Neural cell (in vitro differentiated cells): ENCODE measurements around the gene WASF1. TPM values are rescaled to one million over a fixed set of nuclear protein-coding genes. Genes with fewer than 3 reads are reported as not detected.

Experiments
- H2AFZ ChIP-seq: fragments of 200-600, 300-800 bp; sonication (generic), shearing (Covaris generic); 2 replicates; pipeline ENCODE4 v1.6.0; 2014; ENCODE audit warnings: low read depth, mild to moderate bottlenecking, antibody characterized with exemption, low read length, moderate library complexity
- H3F3A ChIP-seq: fragments of 200-600 bp; shearing (Covaris generic); 2 replicates; pipeline ENCODE4 v1.6.1; 2016; ENCODE audit warnings: mild to moderate bottlenecking, moderate library complexity, mixed read lengths, antibody characterized with exemption, low read length; ENCODE audit not compliant: insufficient read depth, poor library complexity, severe bottlenecking
- H3K27ac ChIP-seq: fragments of 200-600, 300-800 bp; sonication (generic), shearing (Covaris generic); 2 replicates; pipeline ENCODE4 v1.5.1; 2014; ENCODE audit warnings: mild to moderate bottlenecking, low read length, moderate library complexity
- H3K27me3 ChIP-seq: fragments of 300-800, 200-600 bp; sonication (generic), shearing (Covaris generic); 2 replicates; pipeline ENCODE4 v1.6.0; 2014; ENCODE audit warnings: mild to moderate bottlenecking, low read depth, low read length, moderate library complexity; ENCODE audit not compliant: insufficient read depth
- H3K36me3 ChIP-seq: fragments of 300-800, 200-600 bp; sonication (generic), shearing (Covaris generic); 2 replicates; pipeline ENCODE4 v1.5.1; 2014; ENCODE audit warnings: mild to moderate bottlenecking, antibody characterized with exemption, low read length, moderate library complexity; ENCODE audit not compliant: insufficient read depth
- H3K4me2 ChIP-seq: fragments of 300-800, 200-600 bp; sonication (generic), shearing (Covaris generic); 2 replicates; pipeline ENCODE4 v1.6.0; 2014; ENCODE audit warnings: mild to moderate bottlenecking, low read length
- H3K4me3 ChIP-seq: fragments of 300-800, 200-600 bp; sonication (generic), shearing (Covaris generic); 2 replicates; pipeline ENCODE4 v1.5.1; 2014; ENCODE audit warnings: mild to moderate bottlenecking, low read length, moderate library complexity
- H3K79me2 ChIP-seq: fragments of 200-600 bp; shearing (Covaris generic); replicated peaks from 2 replicates; pipeline ENCODE4 v1.6.0; 2014; ENCODE audit warnings: mild to moderate bottlenecking, low read length, moderate library complexity; ENCODE audit not compliant: insufficient read depth
- H3K9ac ChIP-seq: fragments of 300-800, 200-600 bp; sonication (generic), shearing (Covaris generic); 2 replicates; pipeline ENCODE4 v1.6.1; 2016; ENCODE audit warnings: mild to moderate bottlenecking, low read length, mixed read lengths
- H3K9me2 ChIP-seq: fragments of 200-600 bp; shearing (Covaris generic); 2 replicates; pipeline ENCODE4 v1.6.1; 2016; ENCODE audit warnings: mild to moderate bottlenecking, low read length, mixed read lengths; ENCODE audit not compliant: insufficient read depth
- H3K9me3 ChIP-seq: fragments of 200-600, 300-800 bp; sonication (generic), shearing (Covaris generic); 2 replicates; pipeline ENCODE4 v1.6.1; 2016; ENCODE audit warnings: mild to moderate bottlenecking, mixed run types, low read length, moderate library complexity, mixed read lengths
- H4K20me1 ChIP-seq: fragments of 200-600 bp; shearing (Covaris generic); 2 replicates; pipeline ENCODE4 v1.6.1; 2016; ENCODE audit warnings: mild to moderate bottlenecking, mixed run types; ENCODE audit not compliant: insufficient read depth
- EP300 ChIP-seq: fragments of 450-650 bp; conservative IDR thresholded peaks from 2 replicates; pipeline ENCODE4 v1.6.1; 2014; ENCODE audit warnings: antibody characterized with exemption, mild to moderate bottlenecking, moderate library complexity; ENCODE audit not compliant: poor library complexity, severe bottlenecking
- EZH2 ChIP-seq: fragments of 200-600, 300-800 bp; shearing (Covaris generic), sonication (generic); IDR thresholded peaks from 2 replicates; pipeline ENCODE4 v1.6.1; 2014; ENCODE audit warnings: antibody characterized with exemption, low read length, borderline replicate concordance, mild to moderate bottlenecking; ENCODE audit not compliant: insufficient read depth, poor library complexity, severe bottlenecking
- MXI1 ChIP-seq: fragments of 450-650 bp; conservative IDR thresholded peaks from 2 replicates; pipeline ENCODE4 v1.6.1; 2014; ENCODE audit warnings: antibody characterized with exemption, mild to moderate bottlenecking; ENCODE audit not compliant: poor library complexity, severe bottlenecking
- POLR2AphosphoS5 ChIP-seq: IDR thresholded peaks from 2 replicates; pipeline ENCODE4 v1.6.1; 2012
- RAD21 ChIP-seq: fragments of 450-650 bp; conservative IDR thresholded peaks from 2 replicates; pipeline ENCODE4 v1.6.1; 2014; ENCODE audit warnings: antibody characterized with exemption, mild to moderate bottlenecking, moderate library complexity
- SMC3 ChIP-seq: fragments of 450-650 bp; conservative IDR thresholded peaks from 2 replicates; pipeline ENCODE4 v1.6.1; 2014; ENCODE audit warnings: antibody characterized with exemption, mild to moderate bottlenecking, moderate library complexity; ENCODE audit not compliant: poor library complexity
- TAF1 ChIP-seq: IDR thresholded peaks from 2 replicates; pipeline ENCODE4 v1.6.1; 2012; ENCODE audit warnings: low read depth
- polyA plus RNA-seq: library from polyadenylated mRNA; depleted of rRNA; stranded (reverse); fragments of >200 nt; gene quantifications from 2 replicates; pipeline ENCODE4 v1.2.3, GENCODE V29; 2014
- TF ChIP-seq, protein P1 (sequence below): fragments of 450-650 bp; IDR thresholded peaks from 2 replicates; pipeline ENCODE4 v1.5.1; 2014; ENCODE audit warnings: antibody characterized with exemption, mild to moderate bottlenecking, moderate library complexity; ENCODE audit not compliant: poor library complexity, severe bottlenecking
- TF ChIP-seq, protein P2 (sequence below): IDR thresholded peaks from 2 replicates; pipeline ENCODE4 v1.6.1; 2012; ENCODE audit warnings: borderline replicate concordance

WASF1 gene
- polyA plus RNA-seq, 1 donor from 2014 or later: 89.7 TPM

DNA sequence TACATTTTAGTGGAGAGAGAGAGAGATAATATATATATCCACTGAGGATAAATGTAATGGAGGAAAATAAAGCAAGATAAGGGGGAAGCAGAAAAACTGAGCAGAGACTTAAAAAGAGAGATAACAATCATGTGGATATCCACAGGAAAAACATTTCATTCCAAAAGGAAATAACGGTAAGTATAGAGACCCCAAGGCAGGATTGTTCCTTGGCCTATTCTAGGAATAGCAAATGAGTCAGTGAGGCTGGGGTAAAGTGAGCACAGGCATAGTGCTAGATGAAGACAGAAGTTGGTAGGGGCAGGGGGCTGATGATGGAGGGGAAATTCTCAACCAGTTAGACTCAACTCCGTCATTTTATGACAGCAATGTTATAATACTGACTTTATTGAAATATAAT lies 12.0 kb upstream of the WASF1 start:
- TF ChIP-seq POLR2AphosphoS5 (no peak), SMC3 (no peak), EP300 (no peak), MXI1 (no peak), TAF1 (no peak), RAD21 (no peak), EZH2 (no peak)
- TF ChIP-seq, protein P1, sequence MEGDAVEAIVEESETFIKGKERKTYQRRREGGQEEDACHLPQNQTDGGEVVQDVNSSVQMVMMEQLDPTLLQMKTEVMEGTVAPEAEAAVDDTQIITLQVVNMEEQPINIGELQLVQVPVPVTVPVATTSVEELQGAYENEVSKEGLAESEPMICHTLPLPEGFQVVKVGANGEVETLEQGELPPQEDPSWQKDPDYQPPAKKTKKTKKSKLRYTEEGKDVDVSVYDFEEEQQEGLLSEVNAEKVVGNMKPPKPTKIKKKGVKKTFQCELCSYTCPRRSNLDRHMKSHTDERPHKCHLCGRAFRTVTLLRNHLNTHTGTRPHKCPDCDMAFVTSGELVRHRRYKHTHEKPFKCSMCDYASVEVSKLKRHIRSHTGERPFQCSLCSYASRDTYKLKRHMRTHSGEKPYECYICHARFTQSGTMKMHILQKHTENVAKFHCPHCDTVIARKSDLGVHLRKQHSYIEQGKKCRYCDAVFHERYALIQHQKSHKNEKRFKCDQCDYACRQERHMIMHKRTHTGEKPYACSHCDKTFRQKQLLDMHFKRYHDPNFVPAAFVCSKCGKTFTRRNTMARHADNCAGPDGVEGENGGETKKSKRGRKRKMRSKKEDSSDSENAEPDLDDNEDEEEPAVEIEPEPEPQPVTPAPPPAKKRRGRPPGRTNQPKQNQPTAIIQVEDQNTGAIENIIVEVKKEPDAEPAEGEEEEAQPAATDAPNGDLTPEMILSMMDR: no peak
- TF ChIP-seq, protein P2, sequence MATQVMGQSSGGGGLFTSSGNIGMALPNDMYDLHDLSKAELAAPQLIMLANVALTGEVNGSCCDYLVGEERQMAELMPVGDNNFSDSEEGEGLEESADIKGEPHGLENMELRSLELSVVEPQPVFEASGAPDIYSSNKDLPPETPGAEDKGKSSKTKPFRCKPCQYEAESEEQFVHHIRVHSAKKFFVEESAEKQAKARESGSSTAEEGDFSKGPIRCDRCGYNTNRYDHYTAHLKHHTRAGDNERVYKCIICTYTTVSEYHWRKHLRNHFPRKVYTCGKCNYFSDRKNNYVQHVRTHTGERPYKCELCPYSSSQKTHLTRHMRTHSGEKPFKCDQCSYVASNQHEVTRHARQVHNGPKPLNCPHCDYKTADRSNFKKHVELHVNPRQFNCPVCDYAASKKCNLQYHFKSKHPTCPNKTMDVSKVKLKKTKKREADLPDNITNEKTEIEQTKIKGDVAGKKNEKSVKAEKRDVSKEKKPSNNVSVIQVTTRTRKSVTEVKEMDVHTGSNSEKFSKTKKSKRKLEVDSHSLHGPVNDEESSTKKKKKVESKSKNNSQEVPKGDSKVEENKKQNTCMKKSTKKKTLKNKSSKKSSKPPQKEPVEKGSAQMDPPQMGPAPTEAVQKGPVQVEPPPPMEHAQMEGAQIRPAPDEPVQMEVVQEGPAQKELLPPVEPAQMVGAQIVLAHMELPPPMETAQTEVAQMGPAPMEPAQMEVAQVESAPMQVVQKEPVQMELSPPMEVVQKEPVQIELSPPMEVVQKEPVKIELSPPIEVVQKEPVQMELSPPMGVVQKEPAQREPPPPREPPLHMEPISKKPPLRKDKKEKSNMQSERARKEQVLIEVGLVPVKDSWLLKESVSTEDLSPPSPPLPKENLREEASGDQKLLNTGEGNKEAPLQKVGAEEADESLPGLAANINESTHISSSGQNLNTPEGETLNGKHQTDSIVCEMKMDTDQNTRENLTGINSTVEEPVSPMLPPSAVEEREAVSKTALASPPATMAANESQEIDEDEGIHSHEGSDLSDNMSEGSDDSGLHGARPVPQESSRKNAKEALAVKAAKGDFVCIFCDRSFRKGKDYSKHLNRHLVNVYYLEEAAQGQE: no peak
- Histone ChIP-seq H3F3A (no peaks in the 10 kb centered on the region), H3K36me3 (no peaks in the 10 kb centered on the region), H3K9ac (no peak overlapping the region), H2AFZ (no peak overlapping the region), H3K27me3 (no peaks in the 10 kb centered on the region), H3K79me2 (peaks cover 39% of the 10 kb centered on the region), H4K20me1 (no peaks in the 10 kb centered on the region), H3K4me3 (no peak overlapping the region), H3K4me2 (no peak overlapping the region), H3K9me2 (no peaks in the 10 kb centered on the region), H3K9me3 (no peaks in the 10 kb centered on the region), H3K27ac (no peak overlapping the region)

DNA sequence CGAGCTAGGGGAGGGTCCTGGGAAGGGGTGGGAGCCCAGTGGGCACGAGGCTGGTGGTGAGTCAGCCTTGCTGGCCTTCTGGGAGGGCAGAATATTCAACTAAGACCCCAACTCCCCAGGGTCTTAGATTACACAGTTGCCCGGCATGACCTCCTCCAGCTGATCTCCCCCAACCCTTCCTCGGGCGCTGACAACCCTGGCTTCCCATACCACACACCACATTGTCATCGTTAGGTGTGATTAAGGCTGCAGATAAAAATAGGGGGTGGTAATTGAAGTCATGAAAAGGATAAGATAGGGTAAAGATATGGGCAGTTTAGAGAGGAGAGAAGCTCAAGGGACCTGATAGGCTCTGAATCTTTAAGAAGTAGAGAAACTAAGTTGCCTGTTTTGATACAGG lies 11.3 kb upstream of the WASF1 start:
- no peak overlapping the region for H3K27ac ChIP-seq
- peaks cover 39% of the 10 kb centered on the region for H3K79me2 ChIP-seq
- H3K27me3 ChIP-seq: no peaks in the 10 kb centered on the region
- TF ChIP-seq MXI1: no peak
- TF ChIP-seq EP300: no peak
- TF ChIP-seq, protein P1: no peak
- no peak for TF ChIP-seq POLR2AphosphoS5
- TF ChIP-seq SMC3: no peak
- TF ChIP-seq RAD21: no peak
- TF ChIP-seq, protein P2: no peak
- no peak for TF ChIP-seq TAF1
- H3K9me3 ChIP-seq: no peaks in the 10 kb centered on the region
- no peak overlapping the region for H3K4me2 ChIP-seq
- H3K9me2 ChIP-seq: no peaks in the 10 kb centered on the region
- H3K36me3 ChIP-seq: no peaks in the 10 kb centered on the region
- no peak overlapping the region for H3K4me3 ChIP-seq
- no peak overlapping the region for H2AFZ ChIP-seq
- H4K20me1 ChIP-seq: no peaks in the 10 kb centered on the region
- H3K9ac ChIP-seq: no peak overlapping the region
- no peaks in the 10 kb centered on the region for H3F3A ChIP-seq
